ENCODE measurements around the gene GRHL3.

GRHL3 gene

GRCh38 chr1:24353292-24353891 lies 34.2 kb downstream of the GRHL3 start:
- H4K8ac ChIP-seq (ENCODE audit: low read depth, low read length) = no peak overlapping the region
- no peak overlapping the region for H2AK5ac ChIP-seq (ENCODE audit: low read depth, low read length)
- no peak overlapping the region for H3K4me3 ChIP-seq (ENCODE audit: low read length in 2 of 2)
- peaks cover 0 to 4% of the 10 kb centered on the region in 2 donors for H3K36me3 ChIP-seq (replicated peaks in 1 of 2; ENCODE audit: control insufficient read depth in 2 of 2, insufficient read depth in 2 of 2, low read length in 2 of 2)
- peaks cover 0 to 4% (median 0%) of the 10 kb centered on the region in 3 experiments for H3K27me3 ChIP-seq (ENCODE audit: control insufficient read depth in 3 of 3, insufficient read depth in 3 of 3, low read depth in 1 of 3, low read length in 3 of 3)
- no CpG with 5 or more reads among the region's 4 CpGs for WGBS, 2 donors (ENCODE audit: extremely low coverage in 2 of 2, insufficient read length in 2 of 2, insufficient replicate concordance in 1 of 2)
- no peak overlapping the region for H2BK15ac ChIP-seq (ENCODE audit: low read length)
- DNase-seq (ENCODE audit: low spot score) = no peak
- no peak overlapping the region for H2BK12ac ChIP-seq (ENCODE audit: low read length)
- no peak overlapping the region for H3K23ac ChIP-seq (ENCODE audit: low read depth, low read length, poor library complexity)
- no peak overlapping the region for H2AFZ ChIP-seq (ENCODE audit: low read length)
- no peak overlapping the region for H3K27ac ChIP-seq (replicated peaks; ENCODE audit: low read length)
- H3K18ac ChIP-seq (ENCODE audit: low read length) = no peak overlapping the region
- no peaks in the 10 kb centered on the region for H3K9me3 ChIP-seq (replicated peaks in 1 of 2; ENCODE audit: control insufficient read depth in 2 of 2, insufficient read depth in 1 of 2, low read depth in 1 of 2, low read length in 2 of 2)
- H2BK5ac ChIP-seq (ENCODE audit: low read length) = no peak overlapping the region
- H2BK120ac ChIP-seq (ENCODE audit: low read depth, low read length) = no peak overlapping the region
- H4K91ac ChIP-seq (ENCODE audit: low read depth, low read length, poor library complexity) = no peak overlapping the region
- no peak overlapping the region for H3K4me2 ChIP-seq (ENCODE audit: insufficient read depth, low read length, poor library complexity, severe bottlenecking)
- no peak overlapping the region for H3K14ac ChIP-seq (ENCODE audit: low read length)
- H3K4ac ChIP-seq (ENCODE audit: low read length) = no peak overlapping the region
- peaks cover 0 to 4% of the 10 kb centered on the region in 2 donors for H3K4me1 ChIP-seq (ENCODE audit: control insufficient read depth in 2 of 2, insufficient read depth in 1 of 2, low read depth in 1 of 2, low read length in 2 of 2)
- no peak overlapping the region for H3K9ac ChIP-seq (ENCODE audit: low read depth, low read length, poor library complexity)
- no peaks in the 10 kb centered on the region for H3K79me1 ChIP-seq (ENCODE audit: low read depth, low read length)

- Histone ChIP-seq H3K79me1 (ENCODE audit: low read depth, low read length) (no peaks in the 10 kb centered on the region), H3K36me3 (replicated peaks in 1 of 2; ENCODE audit: control insufficient read depth in 2 of 2, insufficient read depth in 2 of 2, low read length in 2 of 2) (peaks cover 0 to 6% of the 10 kb centered on the region in 2 donors), H3K23ac (ENCODE audit: low read depth, low read length, poor library complexity) (no peak overlapping the region), H3K14ac (ENCODE audit: low read length) (no peak overlapping the region), H3K27me3 (ENCODE audit: control insufficient read depth in 3 of 3, insufficient read depth in 3 of 3, low read depth in 1 of 3, low read length in 3 of 3) (no peaks in the 10 kb centered on the region), H3K9ac (ENCODE audit: low read depth, low read length, poor library complexity) (no peak overlapping the region), H3K27ac (replicated peaks; ENCODE audit: low read length) (no peak overlapping the region), H3K18ac (ENCODE audit: low read length) (peak overlapping the region; percentile 5), H2BK12ac (ENCODE audit: low read length) (no peak overlapping the region), H2AK5ac (ENCODE audit: low read depth, low read length) (no peak overlapping the region), H3K9me3 (replicated peaks in 1 of 2; ENCODE audit: control insufficient read depth in 2 of 2, insufficient read depth in 1 of 2, low read depth in 1 of 2, low read length in 2 of 2) (no peaks in the 10 kb centered on the region), H4K8ac (ENCODE audit: low read depth, low read length) (no peak overlapping the region), H2BK120ac (ENCODE audit: low read depth, low read length) (no peak overlapping the region), H2BK15ac (ENCODE audit: low read length) (no peak overlapping the region), H3K4ac (ENCODE audit: low read length) (no peak overlapping the region), H3K4me3 (ENCODE audit: low read length in 2 of 2) (no peak overlapping the region), H4K91ac (ENCODE audit: low read depth, low read length, poor library complexity) (no peak overlapping the region), H2BK5ac (ENCODE audit: low read length) (no peak overlapping the region), H2AFZ (ENCODE audit: low read length) (no peak overlapping the region), H3K4me2 (ENCODE audit: insufficient read depth, low read length, poor library complexity, severe bottlenecking) (no peak overlapping the region), H3K4me1 (ENCODE audit: control insufficient read depth in 2 of 2, insufficient read depth in 1 of 2, low read depth in 1 of 2, low read length in 2 of 2) (peaks cover 0 to 4% of the 10 kb centered on the region in 2 donors)
- no CpG with 5 or more reads among the region's 3 CpGs for WGBS, 2 donors (ENCODE audit: extremely low coverage in 2 of 2, insufficient read length in 2 of 2, insufficient replicate concordance in 1 of 2)
- DNase-seq (ENCODE audit: low spot score) = no peak
Observed at GRCh38 chr1:24355466-24355865, 36.3 kb downstream of the GRHL3 start.

DNA sequence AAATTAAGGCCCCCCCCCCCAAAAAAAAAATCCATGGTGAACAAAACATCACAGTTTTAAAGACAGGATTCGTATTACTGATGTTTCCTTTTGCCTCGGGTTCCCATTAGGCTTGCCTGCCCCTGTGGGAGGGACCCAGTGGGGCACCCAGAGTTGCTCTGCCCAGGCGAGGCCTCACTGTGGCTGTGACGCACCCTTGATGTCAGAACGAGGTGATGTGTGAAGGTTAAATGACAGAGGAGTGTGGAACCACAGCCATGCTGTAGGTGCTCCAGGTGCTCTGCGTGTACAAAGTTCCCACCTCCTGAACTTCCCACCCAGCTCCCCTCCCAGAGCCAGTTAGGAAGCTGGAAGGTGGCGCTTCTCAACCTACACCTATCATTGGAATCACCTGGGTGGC lies 37.9 kb downstream of the GRHL3 start:
- Histone ChIP-seq H3K4me1 (ENCODE audit: control insufficient read depth in 2 of 2, insufficient read depth in 1 of 2, low read depth in 1 of 2, low read length in 2 of 2) (peaks cover 0 to 4% of the 10 kb centered on the region in 2 donors), H4K91ac (ENCODE audit: low read depth, low read length, poor library complexity) (no peak overlapping the region), H3K9me3 (replicated peaks in 1 of 2; ENCODE audit: control insufficient read depth in 2 of 2, insufficient read depth in 1 of 2, low read depth in 1 of 2, low read length in 2 of 2) (no peaks in the 10 kb centered on the region), H3K18ac (ENCODE audit: low read length) (no peak overlapping the region), H3K36me3 (replicated peaks in 1 of 2; ENCODE audit: control insufficient read depth in 2 of 2, insufficient read depth in 2 of 2, low read length in 2 of 2) (peaks cover 0 to 6% of the 10 kb centered on the region in 2 donors), H2BK12ac (ENCODE audit: low read length) (no peak overlapping the region), H4K8ac (ENCODE audit: low read depth, low read length) (no peak overlapping the region), H3K9ac (ENCODE audit: low read depth, low read length, poor library complexity) (no peak overlapping the region), H2AFZ (ENCODE audit: low read length) (no peak overlapping the region), H3K23ac (ENCODE audit: low read depth, low read length, poor library complexity) (no peak overlapping the region), H3K27me3 (ENCODE audit: control insufficient read depth in 3 of 3, insufficient read depth in 3 of 3, low read depth in 1 of 3, low read length in 3 of 3) (no peaks in the 10 kb centered on the region), H2AK5ac (ENCODE audit: low read depth, low read length) (no peak overlapping the region), H3K27ac (replicated peaks; ENCODE audit: low read length) (no peak overlapping the region), H3K4ac (ENCODE audit: low read length) (no peak overlapping the region), H3K14ac (ENCODE audit: low read length) (no peak overlapping the region), H2BK120ac (ENCODE audit: low read depth, low read length) (no peak overlapping the region), H2BK15ac (ENCODE audit: low read length) (no peak overlapping the region), H3K4me2 (ENCODE audit: insufficient read depth, low read length, poor library complexity, severe bottlenecking) (no peak overlapping the region), H2BK5ac (ENCODE audit: low read length) (no peak overlapping the region), H3K79me1 (ENCODE audit: low read depth, low read length) (no peaks in the 10 kb centered on the region), H3K4me3 (ENCODE audit: low read length in 2 of 2) (no peak overlapping the region)
- DNase-seq (ENCODE audit: low spot score) = no peak
- no CpG with 5 or more reads among the region's 7 CpGs for WGBS, 2 donors (ENCODE audit: extremely low coverage in 2 of 2, insufficient read length in 2 of 2, insufficient replicate concordance in 1 of 2)

- Histone ChIP-seq H3K27me3 (ENCODE audit: control insufficient read depth in 3 of 3, insufficient read depth in 3 of 3, low read depth in 1 of 3, low read length in 3 of 3) (peaks cover 0 to 7% (median 0%) of the 10 kb centered on the region in 3 experiments), H2BK5ac (ENCODE audit: low read length) (no peak overlapping the region), H2BK120ac (ENCODE audit: low read depth, low read length) (no peak overlapping the region), H2AK5ac (ENCODE audit: low read depth, low read length) (no peak overlapping the region), H3K9ac (ENCODE audit: low read depth, low read length, poor library complexity) (no peak overlapping the region), H2AFZ (ENCODE audit: low read length) (no peak overlapping the region), H3K4me3 (ENCODE audit: low read length in 2 of 2) (no peak overlapping the region), H3K36me3 (replicated peaks in 1 of 2; ENCODE audit: control insufficient read depth in 2 of 2, insufficient read depth in 2 of 2, low read length in 2 of 2) (peaks cover 0 to 6% of the 10 kb centered on the region in 2 donors), H3K14ac (ENCODE audit: low read length) (no peak overlapping the region), H3K18ac (ENCODE audit: low read length) (no peak overlapping the region), H3K79me1 (ENCODE audit: low read depth, low read length) (no peaks in the 10 kb centered on the region), H3K27ac (replicated peaks; ENCODE audit: low read length) (no peak overlapping the region), H4K91ac (ENCODE audit: low read depth, low read length, poor library complexity) (no peak overlapping the region), H3K4me2 (ENCODE audit: insufficient read depth, low read length, poor library complexity, severe bottlenecking) (no peak overlapping the region), H3K23ac (ENCODE audit: low read depth, low read length, poor library complexity) (no peak overlapping the region), H2BK15ac (ENCODE audit: low read length) (no peak overlapping the region), H3K9me3 (replicated peaks in 1 of 2; ENCODE audit: control insufficient read depth in 2 of 2, insufficient read depth in 1 of 2, low read depth in 1 of 2, low read length in 2 of 2) (no peaks in the 10 kb centered on the region), H3K4me1 (ENCODE audit: control insufficient read depth in 2 of 2, insufficient read depth in 1 of 2, low read depth in 1 of 2, low read length in 2 of 2) (peaks cover 0 to 15% of the 10 kb centered on the region in 2 donors), H2BK12ac (ENCODE audit: low read length) (no peak overlapping the region), H3K4ac (ENCODE audit: low read length) (no peak overlapping the region), H4K8ac (ENCODE audit: low read depth, low read length) (no peak overlapping the region)
- no peak for DNase-seq (ENCODE audit: low spot score)
- WGBS, 2 donors (ENCODE audit: extremely low coverage in 2 of 2, insufficient read length in 2 of 2, insufficient replicate concordance in 1 of 2) = no CpG with 5 or more reads among the region's 10 CpGs
Observed at GRCh38 chr1:24360681-24361080, 41.5 kb downstream of the GRHL3 start.

Data from neuronal stem cell (in vitro differentiated cells).